ENCODE data around the gene RAD51B. TPM values are rescaled to one million over a fixed set of nuclear protein-coding genes. Genes with fewer than 3 reads are reported as not detected.

Gene RAD51B
- polyA plus RNA-seq, 10 donors: 5.3 to 10.7 (median 7.5) TPM

DNA sequence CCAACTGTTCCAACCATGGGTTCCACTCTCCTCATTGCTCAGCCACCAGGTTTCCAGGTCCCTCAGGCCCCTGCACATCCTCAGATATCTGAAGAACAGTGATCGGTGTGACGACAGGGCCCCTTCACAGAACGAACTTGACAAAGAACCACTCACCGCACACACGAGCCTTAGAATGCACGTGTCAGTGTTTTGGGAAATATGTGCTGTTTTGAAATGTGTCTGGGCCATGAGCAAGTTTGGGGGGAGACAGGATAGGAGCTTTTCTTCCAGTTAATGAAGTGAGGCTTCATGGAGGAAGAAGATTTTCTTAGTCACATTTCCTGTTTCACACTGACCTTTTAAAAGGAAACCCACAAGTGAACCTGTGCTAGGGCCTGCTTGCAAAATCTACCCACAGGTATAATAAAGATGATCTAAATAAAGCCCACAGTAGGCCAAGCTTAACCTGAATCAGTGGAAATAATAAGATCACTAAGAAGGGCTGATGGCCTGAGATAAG, 914.7 kb downstream of the RAD51B start:
- no peak for DNase-seq

DNA sequence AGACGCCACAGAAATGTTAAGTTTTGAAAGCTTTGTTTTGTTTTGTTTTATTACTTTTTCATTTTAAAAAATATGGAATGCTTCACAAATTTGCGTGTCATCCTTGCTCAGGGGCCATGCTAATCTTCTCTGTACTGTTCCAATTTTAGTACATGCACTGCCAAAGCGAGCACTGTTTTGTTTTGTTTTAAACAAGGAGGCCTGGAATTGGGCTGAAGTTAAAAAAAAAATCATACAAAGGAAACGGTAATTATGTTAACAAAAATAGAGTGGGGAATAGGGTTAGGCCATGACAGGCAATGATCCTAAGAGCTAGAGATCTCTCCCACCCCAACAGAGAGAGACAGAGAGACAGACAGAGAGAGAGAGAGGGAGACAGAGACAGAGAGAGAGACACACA, 916.3 kb downstream of the RAD51B start:
- peak in 1 of 3 donors; percentile 79 for DNase-seq

DNA sequence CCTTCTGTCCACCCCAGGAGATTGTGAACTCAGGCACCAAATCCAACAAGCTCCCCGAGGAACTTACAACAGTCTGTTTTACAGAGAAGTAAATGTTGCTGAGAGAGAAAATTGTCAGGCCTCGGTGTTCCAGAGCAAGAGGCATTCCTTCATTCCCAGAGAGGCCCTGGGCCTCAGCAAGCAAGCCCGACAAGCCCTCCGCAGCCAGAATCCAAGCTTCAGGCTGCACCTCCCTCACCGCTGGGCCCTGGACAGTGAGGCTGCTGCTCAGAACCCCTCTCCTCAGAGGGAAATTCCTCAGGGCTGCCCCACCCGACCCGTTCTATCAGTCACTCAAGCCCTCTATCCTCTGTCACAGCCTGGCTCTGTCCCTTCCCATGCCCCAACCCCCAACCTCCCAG, 916.9 kb downstream of the RAD51B start:
- DNase-seq: peak in 2 of 3 donors; percentile 72 to 91

DNA sequence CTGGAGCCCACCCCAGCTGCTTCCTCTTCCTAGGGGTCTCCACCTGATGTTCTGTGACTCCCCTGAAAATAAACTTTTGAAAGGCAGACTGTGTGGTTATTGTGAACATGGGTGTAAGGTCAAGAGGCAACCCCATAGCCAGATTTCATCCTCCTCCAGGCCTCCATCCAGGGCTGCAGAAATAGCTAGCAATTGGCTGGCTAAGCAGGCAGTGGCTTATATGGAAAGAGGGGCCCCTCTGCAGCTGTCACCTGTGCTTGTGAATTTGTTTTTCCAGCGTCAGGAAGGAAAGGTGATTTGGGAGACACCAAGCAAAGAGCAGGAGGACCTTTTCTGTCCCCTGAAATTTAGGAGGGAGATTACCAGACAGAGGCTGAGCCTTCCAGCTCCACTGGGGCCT, 917.5 kb downstream of the RAD51B start:
- DNase-seq: peak in 1 of 3 donors; percentile 65

GRCh38 chr14:68738559-68738958, 919.0 kb downstream of the RAD51B start:
- no peak for DNase-seq

DNA sequence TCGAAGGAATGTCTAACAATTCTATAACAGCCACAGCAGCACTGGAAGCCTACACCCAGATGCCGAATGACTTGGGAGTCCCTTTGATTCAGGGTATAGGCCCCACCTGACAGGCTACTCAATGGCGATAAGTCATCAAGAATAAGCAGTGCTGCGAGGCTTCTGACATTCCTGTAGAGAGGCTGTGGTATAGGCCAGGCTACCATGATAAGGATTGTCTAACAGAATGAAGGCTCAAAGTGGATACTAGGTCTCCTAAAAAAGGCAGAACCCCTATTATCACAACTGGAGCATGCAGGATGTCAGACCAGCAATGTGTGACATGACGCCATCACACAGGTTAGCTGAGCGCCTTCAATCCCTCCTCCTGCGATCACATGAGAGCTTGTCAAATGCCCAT, 920.1 kb downstream of the RAD51B start:
- no peak for DNase-seq

- no peak for DNase-seq
These were observed 921.4 kb downstream of the RAD51B start for GRCh38 chr14:68740788-68741476.

DNA sequence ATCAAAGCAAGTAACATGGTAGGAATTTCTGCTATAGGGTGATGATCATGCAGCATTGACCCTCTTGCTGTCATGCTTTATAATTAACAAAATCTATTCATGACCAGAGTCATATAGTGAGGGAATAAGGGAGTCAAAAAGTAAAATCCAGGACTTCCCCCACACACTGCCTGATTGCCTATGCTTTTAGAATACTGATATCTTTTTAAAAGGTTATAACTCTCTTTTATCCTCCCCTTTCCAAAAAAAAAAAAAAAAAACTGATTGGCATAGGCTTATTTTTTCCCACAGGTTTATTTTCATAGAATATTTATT, 921.9 kb downstream of the RAD51B start:
- DNase-seq: no peak

DNA sequence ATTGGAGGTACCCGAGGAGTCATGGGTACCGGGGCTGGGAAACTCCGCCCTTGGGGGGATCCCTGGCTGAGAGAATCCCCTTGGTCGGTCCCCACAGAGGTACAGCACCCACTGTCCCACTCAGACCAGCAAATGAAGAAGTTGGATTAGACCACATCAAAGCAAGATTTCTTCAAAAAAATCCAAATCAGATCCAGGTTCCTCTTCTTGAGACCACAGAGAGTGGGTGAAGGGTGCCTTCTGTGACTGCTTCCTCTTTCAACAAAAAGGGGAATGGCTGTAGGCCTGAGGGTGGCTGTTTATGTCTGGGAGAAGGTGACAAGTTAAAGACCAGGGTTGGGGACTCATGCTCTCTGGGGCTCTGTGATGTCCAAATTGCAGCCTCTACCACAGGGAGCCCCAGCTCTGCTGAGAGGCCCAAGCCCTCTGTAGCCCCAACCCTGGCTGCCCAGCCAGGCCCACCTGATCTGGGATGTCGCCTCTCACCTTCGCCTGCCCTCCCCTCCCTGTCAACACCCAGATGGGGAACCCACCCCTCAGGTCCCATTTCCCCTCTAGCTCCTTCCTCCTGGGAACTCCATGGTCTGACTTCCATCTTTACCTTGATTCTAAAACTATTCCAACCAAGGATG, 922.4 kb downstream of the RAD51B start:
- no peak for DNase-seq

GRCh38 chr14:68744613-68745012, 925.0 kb downstream of the RAD51B start:
- no peak for DNase-seq

DNA sequence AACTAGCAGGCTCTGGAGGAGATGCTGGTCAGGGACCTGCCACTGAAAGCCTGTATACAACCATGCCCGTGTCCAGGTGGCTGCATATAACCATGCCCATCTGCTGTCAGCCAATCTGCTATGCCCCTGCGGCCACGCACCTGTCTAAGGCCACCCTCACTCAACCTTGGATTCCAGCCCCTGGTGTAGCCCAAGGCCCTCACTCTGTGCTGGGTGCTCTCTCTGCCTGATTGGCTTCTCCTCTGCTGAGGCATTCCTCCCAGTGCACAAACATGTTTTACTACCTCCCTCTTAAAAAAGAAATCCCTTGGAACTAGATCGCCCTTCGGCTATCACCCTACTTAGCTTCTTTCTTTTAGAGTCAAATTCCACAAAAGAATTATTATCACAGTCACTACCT, 927.8 kb downstream of the RAD51B start:
- DNase-seq: no peak

- no peak for DNase-seq
These were observed 928.7 kb downstream of the RAD51B start for GRCh38 chr14:68748260-68748659.

DNA sequence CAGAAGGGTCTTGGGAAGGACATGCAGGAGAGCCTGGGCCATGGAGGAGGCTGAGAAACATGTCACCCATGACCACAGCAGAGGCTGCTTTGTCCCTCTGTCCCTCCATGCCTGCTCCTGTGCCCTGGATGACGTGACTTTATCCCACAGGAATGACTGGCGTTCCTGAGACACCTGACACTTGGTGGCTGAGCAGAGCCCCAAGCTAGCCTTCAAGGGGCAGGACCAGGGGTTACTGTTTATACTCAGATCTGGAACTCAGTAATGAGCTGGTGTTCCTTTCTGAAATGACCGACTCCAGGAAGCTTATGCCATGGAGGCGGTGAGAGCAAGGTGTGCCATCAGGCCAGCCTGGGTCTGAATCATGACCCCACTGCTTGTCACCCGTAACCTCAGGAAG, 929.1 kb downstream of the RAD51B start:
- DNase-seq: no peak

GRCh38 chr14:68749487-68750475, 930.2 kb downstream of the RAD51B start:
- DNase-seq: no peak

DNA sequence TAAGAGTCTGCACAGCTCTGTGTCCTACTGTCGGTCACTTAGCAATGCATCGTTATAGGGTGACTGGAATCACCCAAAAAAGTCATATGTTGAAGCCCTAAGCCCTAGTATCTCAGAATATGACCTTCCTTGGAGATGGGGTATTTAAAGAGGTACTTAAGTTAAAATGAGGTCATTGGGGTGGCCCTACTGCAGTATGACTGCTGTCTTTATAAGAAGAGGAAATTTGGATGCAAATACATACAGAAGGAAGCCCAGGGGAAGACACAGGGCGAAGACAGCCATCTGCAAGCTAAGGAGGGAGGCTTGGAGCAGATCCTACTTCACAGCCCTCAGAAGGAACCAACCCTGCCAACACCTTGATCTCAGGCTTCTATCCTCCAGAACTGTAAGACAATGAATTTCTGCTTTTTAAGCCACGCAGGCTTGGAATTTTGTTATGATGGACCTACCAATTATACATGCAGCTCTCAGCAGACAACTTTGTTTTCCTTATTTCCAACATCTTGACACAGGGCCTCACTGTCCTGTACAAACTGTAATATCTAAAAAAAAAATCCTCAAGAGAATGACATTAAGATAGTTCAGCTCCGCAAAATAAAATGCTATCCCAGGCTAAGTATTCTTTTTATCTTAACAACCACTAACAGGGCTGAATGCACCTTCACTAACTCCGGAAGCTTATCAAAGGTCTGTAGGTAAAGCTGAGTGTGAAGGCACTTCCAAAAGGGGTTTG, 932.9 kb downstream of the RAD51B start:
- peak in 1 of 3 donors; percentile 51 for DNase-seq

- peak in 2 of 3 donors; percentile 74 to 87 for DNase-seq
These were observed 934.1 kb downstream of the RAD51B start for GRCh38 chr14:68753690-68754089.

GRCh38 chr14:68755016-68755353, 935.4 kb downstream of the RAD51B start:
- DNase-seq: no peak

- DNase-seq: peak in 1 of 3 donors; percentile 53
These were observed 936.5 kb downstream of the RAD51B start for GRCh38 chr14:68756000-68756481.

- DNase-seq: no peak
These were observed 937.2 kb downstream of the RAD51B start for GRCh38 chr14:68756734-68757133.

DNA sequence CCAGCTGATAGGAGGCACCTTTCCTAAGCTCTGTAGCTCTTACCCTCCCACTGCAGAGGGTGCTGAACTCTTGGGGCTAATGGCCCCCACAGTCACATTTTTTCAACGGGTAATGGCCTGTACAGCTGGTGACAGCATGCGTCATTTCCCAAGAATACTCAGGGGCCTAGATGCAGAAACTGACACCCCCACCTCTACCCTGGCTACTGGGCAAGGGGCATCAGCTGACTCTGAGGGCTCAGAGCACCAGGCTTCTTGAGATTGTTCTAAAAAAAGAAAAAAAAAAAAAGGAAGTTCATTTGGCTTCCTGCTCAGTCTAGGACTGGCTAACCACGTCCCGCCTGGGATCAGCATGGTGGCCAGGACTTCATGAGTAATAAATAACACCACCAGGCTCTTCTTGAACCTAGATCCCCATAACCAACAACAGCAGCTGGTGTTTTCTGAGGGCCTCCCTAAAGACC, 938.1 kb downstream of the RAD51B start:
- DNase-seq: peak in 2 of 3 donors; percentile 70 to 74

DNA sequence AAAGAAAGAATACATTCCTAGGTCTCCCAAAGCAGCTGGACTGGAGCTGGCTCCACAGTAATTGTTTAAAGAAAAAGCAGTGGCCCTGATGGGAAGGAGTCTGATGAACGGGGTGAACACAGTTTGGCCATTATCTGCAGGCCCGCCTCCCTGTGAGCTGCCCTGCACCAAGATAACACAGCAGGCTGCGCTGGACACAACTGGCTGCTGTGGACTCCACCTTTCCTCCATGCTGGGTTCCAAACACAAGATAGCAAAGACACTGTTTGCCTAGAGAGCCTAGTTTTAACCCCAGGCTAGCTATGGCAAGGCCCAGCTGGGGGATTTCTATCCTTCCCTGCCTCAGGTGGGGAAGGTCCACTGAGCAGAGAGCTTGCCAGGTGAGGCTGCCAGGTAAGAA, 938.7 kb downstream of the RAD51B start:
- DNase-seq: no peak

Measured in muscle of back (tissue), 11 donors.